ELR (cell line): ENCODE results near the gene ORC1.

Experiments
- DNase-seq: peaks from one replicate; pipeline ENCODE4 v3.0.0-alpha.2; 2015; ENCODE audit warnings: low read depth

Gene ORC1

DNA sequence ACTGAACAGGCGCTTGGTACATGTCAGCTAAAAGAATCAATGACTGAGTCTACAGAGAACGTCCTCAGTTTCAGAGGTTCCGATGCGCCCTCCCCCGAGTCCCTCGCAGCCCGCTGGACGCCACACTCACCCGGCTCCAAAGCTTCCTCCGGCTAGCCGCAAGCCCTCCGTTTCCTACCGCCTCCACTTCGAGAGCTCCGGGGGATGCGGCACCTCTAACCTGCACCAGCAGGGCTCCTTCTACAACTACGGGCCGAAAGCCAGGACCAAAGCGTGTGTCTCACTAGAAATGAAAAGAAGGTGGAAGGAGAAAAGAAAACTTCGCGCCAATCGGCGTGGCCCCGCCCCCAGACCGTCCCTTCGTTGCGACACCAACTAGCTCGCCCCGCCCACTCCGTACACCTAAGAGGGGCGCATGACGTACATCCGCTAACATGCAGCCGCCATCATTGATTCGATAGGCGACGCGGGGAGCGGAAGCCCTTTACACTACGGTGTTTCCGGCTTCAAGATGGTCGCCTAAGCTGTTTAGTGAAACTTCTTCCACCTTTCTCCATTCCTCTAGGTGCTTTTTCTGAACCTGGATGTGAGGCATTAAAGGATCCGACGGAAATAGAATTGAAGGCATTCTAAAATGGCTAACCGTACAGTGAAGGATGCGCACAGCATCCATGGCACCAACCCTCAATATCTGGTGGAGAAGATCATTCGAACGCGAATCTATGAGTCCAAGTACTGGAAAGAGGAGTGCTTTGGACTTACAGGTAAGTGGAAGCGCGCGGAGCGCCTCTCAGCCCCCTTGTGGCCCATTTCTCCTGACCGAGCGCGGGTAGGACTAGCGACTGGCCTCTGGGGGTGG is at the start of gene ORC1, which contains the start of gene PRPF38A:
ORC1 (minus strand) TSS at position 308 of the 859 bp plus-strand sequence. CDS start 2,200 bp downstream, outside the sequence.
PRPF38A (plus strand) TSS at position 487 of the 859 bp plus-strand sequence; CDS start at position 635, 148 bp downstream.
- DNase-seq = peak; percentile 99

DNA sequence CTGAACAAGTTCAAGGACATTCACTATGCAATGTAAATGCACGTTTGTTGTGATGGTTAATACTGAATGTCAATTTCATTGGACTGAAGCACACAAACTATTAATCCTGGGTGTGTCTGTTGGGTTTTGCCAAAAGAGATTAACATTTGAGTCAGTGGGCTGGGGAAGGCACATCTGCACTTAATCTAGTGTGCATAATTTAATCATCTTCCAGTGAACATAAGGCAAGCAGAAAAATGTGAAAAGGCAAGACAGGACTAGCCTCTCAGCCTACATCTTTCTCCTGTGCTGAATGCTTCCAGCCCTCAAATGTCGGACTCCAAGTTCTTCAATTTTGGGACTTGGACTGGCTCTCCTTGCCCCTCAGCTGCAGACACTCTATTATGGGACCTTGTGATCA is 40.2 kb upstream of the ORC1 start:
- no peak for DNase-seq

DNA sequence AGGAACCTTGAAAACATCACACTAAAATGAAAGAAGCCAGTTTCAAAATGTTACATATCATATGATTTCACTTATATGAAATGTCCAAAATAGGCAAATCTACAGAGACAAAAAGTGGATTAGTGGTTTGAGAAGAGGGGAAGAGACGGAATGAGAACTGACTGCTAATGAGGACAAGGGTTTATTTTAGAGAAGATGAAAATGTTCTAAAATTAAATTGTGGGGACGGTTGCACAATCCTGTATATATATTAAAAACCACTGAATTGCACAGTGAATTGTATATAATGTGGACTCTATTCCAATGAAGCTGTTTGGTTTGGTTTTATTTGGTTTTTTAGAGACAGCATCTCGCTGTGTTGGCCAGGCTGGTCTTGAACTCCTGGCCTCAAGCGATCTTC is 35.8 kb upstream of the ORC1 start:
- no peak for DNase-seq

DNA sequence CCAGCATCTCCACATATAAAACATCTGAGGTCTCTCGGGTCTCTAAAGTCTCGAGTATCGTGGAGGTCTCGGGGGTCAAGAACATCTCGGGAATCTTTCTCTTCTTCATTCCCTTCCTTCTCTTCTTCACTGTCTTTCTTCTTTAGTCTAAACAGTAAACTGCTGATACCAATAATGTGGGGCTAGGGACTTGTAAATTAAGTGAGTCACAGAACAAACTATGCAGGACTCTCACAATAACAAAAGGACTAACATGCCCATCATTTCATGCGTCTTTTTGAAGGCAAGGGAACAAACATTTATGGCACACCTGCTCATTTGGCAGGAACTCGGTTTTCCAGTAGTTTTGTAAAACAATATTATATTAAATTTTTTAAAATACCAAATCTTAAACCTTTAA is 32.6 kb upstream of the ORC1 start:
- DNase-seq = no peak

DNA sequence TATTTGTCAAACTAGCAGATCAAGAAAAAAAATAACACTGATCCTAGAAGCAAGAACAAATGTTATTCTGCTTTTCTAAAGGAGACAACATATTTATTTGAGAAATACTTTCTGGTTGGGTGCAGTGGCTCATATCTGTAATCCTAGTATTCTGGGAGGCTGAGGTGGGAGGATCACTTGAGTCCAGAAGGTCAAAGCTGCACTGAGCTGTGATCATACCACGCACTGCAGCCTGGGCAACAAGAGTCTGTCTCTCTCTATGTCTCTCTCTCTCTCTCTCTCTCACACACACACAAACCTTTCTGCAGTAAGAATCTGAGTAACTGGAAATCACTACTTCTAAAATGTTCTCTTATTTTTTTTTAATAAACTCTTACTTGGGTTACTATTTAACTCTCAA is 31.4 kb upstream of the ORC1 start:
- DNase-seq = no peak

DNA sequence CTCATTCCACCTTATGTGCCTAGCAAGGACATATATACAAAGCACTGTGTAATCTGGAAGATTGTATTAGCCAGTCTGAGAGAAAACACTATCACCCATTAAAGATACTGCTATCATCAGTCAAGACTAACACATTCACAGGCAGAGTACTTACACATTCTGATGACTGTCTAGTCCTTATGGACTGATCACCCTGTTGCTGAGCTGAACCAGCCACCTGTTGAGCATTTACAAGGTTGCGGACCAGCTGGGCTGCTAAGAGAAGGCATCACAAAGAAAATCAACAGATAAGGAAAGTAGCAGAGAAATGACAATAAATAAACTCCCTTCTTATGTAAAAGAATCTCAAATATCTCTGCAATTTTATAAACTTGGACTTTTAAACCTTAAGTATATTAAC is 31.0 kb upstream of the ORC1 start:
- DNase-seq = no peak

DNA sequence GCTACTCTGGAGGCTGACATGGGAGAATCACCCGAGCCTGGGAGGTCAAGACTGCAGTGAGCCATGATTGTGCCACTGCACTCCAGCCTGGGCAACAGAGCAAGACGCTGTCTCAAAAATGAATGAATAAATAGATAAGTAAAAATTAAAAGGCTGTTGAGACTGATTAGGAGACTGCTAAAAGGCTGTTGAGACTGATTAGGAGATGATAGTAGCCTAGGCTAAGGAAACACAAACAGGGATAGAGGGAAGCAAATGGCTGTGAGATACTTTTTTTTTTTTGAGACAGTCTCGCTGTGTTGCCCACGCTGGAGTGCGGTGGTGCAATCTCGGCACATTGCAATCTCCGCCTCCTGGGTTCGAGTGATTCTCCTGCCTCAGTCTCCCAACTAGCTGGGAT is 28.6 kb upstream of the ORC1 start:
- DNase-seq = no peak

DNA sequence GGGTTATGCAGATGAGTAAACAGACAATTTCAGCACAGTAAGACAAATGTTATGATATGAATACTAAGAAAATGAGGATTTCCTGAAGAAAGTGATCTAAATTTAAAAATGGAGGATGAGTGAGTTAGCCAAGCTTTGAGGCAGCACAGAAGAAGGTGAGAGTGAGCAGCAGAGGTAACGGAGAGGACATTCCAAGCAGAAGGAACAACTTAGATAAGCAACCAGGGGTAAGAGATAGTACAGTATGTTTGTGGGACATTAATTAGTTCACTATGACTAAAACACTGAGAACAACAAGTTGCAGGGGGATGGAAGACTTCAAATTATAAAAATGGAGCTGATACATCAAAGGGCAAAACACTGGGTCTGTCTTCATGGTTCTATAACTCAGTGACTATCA is 22.9 kb upstream of the ORC1 start:
- no peak for DNase-seq

DNA sequence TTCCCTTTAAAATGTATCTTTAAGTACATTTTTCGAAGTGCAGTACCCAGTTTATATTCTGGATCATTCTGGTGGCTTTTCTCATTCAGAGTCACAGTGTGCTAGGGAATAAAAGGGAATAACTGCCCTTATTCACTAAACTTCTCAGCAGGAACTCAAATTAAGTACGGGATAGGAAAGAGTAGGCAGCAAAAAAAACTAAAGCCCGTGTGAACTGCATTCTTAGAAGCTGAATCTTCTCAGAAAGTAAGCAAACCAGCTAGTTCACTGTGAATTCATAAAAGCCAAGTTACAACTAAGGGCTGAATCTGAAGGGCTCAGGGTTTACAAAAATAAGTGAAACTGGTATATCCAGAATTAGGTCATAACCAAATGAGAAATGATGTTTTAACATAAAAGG is 22.1 kb upstream of the ORC1 start:
- DNase-seq = peak; percentile 53

DNA sequence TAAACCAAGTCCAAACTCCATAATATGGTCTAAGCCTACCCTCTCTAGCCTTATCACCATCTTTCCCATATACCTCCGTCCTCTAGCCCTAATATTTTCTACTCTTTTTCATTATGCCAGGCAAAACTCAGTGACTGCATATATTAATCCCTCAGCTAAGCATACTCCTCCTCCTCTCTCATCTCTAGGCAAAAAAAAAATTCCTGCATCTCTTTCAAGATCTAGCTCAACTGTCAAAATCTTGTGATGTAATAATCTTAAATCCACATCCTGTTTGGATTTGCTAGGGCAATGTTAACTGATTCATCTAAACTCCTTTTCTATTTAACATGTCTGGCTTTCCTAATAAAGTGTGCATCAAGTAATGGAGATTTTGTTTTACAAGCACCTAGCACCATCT is 20.6 kb upstream of the ORC1 start:
- DNase-seq = peak; percentile 57

DNA sequence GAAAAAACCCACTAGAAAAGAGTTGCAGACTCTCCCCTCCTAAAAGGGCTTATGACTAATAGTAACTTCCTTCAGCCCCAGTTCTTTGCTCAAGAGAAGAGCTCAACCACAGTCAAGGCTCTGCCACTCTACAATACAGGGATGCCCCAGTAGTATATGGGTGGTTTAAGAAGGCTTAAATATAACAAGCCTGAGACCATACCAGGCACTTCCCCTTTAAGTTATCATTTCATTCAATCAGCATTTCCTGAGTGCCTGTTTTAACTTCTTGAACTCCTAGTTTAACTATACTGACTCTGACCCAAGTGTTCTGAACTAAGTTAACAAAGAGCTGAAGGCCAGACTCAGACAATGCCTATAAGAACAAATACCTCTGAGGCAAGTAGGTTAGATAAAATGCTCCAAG is 20.0 kb upstream of the ORC1 start:
- peak; percentile 44 for DNase-seq

DNA sequence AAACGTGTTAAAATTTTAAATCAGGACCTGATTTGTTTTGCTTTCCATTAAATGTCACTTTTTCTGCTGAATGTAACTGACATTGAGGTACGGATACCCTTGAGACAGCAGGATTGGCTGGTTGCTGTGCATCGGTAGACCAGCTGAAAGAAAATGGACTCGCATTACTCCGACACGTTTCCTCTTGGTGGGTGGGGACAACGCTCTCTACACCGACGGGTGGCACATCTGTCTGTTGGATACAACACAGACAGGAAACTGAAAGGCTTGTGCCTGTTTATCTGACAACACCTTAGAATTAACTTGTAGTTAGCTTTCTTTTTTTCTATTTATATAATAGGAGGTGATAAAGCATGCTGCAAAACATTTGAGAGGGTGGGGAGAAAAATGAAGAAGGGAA is 19.5 kb upstream of the ORC1 start:
- DNase-seq = no peak

DNA sequence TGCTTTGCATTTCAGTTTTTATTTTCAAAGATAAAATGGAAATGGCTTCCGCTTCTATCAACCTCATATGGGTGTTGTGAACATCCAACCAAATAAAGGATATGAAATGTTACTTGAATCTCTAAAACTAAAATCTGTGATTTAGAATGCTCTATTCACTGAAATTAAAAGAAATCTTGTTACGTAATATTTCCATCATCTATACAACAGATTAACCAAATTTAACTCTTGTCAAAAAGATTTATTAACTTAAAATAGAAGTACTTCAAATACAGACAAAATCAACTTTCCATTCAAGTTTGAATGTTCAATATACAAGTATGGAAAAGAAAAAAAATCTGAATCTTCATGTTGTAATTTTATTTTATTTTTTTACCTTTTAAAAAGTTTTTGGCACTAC is 18.8 kb upstream of the ORC1 start:
- DNase-seq = no peak

DNA sequence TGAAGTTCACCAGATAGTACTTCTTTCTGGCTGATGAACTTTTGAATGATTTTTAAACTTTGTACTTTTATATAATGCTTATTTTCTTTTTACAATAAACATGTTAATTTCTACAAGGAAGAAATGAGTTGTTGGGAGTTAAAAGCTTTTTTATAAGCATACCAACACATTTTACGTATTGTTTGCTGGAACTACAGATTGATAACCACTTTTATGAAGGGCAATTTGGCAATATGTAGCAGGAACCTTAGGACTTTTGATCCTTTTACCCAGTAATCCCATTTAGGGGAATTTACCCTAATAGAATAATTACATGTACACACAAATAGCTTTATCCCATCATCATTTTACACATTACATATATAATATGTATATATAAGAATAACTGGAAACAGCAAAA is 16.5 kb upstream of the ORC1 start:
- no peak for DNase-seq

DNA sequence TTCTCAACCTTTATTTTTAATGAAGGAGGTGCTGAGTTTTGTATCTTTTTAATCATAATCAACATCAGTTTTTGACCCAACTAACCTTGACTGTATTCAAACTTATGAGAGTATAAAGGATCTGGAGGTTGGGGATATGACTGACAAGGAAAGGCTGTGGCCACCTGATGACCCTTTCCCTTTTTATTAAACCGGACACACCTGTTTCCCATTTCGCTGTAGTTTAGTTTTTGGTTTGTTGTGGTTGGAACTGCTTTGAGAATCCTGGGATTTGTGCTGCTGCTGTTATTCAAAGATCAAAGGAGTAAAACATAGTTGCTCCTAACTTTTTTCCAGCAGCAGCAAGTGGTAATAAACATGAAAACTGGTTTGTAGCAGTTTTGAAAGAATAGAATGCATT is 12.6 kb upstream of the ORC1 start:
- no peak for DNase-seq

DNA sequence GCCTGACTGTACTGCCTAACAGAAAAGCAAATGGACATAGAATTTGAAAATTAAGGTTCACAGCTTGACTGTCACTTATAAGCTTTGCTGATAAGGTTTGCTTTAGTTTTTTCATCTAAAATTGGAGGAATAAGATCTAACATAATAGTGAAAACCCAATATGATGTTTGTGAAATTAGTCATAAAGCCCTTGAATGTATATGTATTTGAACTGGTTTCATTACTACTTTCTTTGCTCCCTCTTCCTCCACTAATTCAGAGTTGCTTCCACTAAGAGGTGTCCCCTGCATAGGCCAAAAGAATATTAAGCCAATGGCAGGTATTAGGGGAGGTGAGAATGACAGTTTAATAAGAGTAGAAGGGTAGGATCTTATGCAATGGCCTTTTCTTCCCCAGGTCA is 10.7 kb upstream of the ORC1 start:
- no peak for DNase-seq

DNA sequence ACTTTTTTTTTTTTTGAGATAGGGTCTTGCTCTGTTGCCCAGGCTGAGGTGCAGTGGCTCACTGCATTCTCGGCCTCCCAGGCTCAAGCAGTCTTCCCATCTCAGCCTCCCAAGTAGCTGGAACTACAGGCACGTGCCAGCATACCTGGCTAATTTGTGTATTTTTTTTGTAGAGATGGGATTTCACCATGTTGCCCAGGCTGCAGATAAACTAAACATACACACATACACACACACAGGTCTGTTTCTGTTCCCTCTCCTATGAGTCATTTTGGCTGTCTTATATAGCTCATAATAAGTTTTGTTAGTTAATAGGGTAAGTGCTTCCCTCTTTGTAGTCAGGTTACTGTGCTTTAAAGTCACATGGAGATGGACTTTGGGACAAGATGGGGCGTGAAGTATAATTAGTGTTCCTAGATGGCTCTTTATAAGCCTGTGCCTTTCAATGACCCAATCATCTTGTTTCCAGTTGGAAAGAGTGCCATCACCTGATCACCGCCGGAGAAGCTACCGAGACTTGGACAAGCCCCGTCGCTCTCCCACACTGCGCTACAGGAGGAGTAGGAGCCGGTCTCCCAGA is 9.3 kb upstream of the ORC1 start:
- DNase-seq = peak; percentile 20

DNA sequence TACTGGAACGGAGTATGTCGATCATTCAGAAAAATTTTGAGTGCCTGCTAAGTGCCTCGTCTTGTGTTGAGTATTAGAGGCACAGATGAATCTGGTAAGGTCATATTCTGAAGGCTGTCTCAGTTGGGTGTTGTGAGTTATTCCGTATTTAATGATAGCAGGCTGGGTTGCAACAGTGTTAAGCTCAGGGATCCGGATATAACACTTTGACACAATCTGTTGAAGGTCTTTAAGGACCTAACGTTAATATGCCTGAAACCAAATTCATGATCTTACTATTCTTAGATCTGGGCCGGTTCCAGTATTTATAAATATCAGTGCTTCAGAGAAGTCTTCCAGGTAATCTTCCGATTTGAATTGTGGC is 734 bp upstream of the ORC1 start:
- no peak for DNase-seq

DNA sequence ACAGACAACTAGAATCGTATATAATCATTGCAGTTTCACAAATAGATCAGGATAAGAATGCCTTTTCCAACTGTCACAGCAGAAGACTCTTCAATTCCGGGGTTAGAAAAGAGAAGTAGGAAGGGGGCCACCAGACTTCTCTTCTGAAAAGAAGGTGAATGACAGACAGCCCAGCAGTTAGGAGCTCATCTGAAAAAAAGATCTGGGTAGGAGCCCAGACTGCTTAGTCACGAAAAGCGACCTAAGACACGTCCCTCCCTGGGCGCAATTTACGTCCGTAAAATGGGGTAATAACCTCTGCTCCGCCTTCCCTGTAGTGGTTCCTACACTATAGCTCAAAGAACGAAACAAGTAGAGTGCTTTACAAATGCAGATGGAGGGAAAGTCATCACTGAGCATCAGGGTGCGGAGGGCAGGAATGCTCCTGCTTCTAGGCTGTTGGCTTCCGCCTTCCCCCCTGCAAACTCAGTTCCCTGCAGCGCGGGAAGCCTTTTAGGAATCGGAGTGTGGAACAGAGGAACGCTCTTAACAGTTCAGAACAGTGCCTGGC is 582 bp downstream of the ORC1 start:
- DNase-seq = peak; percentile 89

DNA sequence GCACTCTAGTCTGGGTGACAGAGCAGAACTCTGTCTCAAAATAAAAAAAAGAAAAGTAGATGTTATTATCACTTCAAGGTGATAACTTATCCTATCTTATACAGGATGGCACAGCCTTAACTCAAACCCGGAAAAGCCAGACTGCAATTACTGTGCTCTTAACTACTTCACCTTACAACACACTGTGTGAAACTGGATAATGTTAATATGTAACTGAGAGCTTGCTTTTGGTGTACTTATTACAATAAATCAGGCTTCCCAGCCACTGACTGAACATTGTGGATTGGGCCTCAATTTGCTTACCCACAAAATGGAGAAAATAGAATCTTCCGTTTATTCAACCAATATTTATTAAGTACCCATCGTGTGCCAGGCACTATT is 1.4 kb downstream of the ORC1 start:
- DNase-seq = no peak

DNA sequence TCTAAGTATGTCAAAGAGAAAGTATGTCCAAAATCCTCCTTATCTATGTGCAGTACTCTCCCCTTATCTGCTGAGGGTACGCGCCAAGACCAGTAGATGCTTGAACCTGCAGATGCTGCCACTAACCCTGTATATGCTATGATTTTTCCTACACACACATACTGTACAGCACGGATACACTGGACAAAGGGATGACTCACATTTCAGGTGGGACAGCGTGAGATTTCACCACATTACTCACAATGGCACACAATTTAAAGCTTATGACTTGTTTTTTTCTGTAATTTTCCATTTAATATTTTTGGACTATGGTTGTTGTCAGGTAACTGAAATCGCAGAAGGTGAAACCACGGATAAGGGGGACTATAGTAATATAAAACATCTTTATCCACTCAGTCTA is 4.1 kb downstream of the ORC1 start:
- peak; percentile 15 for DNase-seq

DNA sequence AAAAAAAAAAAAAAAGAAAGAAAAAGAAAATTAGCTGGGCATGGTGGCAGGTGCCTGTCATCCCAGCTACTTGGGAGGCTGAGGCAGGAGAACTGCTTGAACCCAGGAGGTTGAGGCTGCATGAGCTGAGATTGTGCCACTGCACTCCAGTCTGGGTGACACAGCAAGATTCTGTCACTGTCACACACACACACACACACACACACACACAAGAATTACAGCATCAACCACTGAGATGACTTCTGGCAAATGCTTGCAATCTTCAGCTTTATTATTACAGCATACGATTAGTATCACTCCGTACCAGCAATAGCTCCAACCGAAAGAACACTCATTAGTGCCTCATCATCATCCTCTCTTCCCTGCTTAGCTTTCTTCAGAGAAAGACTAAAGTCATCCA is 4.6 kb downstream of the ORC1 start:
- no peak for DNase-seq

DNA sequence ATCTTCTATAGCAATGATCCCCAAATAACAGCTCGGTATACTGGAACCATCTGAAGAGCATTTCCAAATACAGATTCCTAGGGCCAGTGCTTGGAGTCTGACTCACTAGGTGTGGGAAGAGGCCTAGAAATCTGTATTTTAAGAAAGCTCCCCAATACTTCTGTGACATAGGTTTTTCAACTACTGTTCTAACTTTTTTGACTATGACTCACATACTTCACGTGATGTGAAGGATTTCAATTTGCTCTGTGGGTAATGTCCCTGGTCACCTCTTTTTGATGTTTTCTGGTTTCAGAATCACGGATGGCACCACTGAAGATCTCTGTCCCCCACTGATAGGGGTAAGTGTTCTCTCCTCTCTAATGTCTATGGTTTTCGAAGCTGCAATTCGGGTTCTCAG is 11.0 kb downstream of the ORC1 start:
- DNase-seq = no peak

DNA sequence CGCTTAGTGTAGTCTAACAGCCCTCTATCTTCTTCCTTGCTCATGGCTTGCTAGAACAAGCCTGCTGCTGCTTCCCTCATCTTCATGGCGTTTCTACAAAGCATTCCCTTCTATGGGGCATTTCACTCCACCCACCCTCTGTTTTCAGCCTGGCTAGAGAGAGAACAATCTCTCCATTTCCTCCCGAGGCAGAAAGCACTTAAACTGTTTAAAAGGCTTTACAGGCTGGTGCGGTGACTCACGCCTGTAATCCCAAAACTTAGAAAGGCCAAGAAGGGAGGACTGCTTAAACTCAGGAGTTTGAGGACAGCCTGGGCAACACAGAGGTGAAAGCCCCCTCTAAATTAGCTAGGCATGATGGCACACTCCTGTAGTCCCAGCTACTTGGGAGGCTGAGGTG is 17.8 kb downstream of the ORC1 start:
- DNase-seq = no peak
